Activated T-cell treated with anti-CD3 and anti-CD28 coated beads, Interleukin-2, amount 50 U/mL, for 4 hours (primary cell): Measurements from ENCODE around the gene PFKFB2. TPM values are rescaled to one million over a fixed set of nuclear protein-coding genes. Genes with fewer than 3 reads are reported as not detected.

Experiments used
- total RNA-seq, 3 donors: library from RNA; stranded (reverse); gene quantifications; one replicate each; pipeline ENCODE4 v1.2.1, GENCODE V29; 2021

PFKFB2 gene
- total RNA-seq, 3 donors from 2014 or later: 2.8 to 5.7 (median 4.1) TPM

Other genes with a start within 250 kb of the PFKFB2 start
- gene IL20, start 187.7 kb upstream of the PFKFB2 start, total RNA-seq: not detected
- 10 to 100 TPM; 11.9 to 30.7 (median 25.0) TPM for gene IL24, start 155.8 kb upstream of the PFKFB2 start, total RNA-seq
- 10 to 100 TPM; 24.7 to 41.7 (median 24.8) TPM for gene FCMR, start 131.3 kb upstream of the PFKFB2 start, total RNA-seq
- gene PIGR, start 106.8 kb upstream of the PFKFB2 start, total RNA-seq: 1 to 10 TPM; 1.6 to 3.0 (median 1.8) TPM
- gene FCAMR, start 82.8 kb upstream of the PFKFB2 start, total RNA-seq: not detected
- gene C1orf116, start 20.5 kb upstream of the PFKFB2 start, total RNA-seq: under 1 TPM; 0.03 to 0.11 (median 0.08) TPM
- gene YOD1, start 2.1 kb upstream of the PFKFB2 start, total RNA-seq: 10 to 100 TPM in 1 of 3 donors, 1 to 10 TPM in 2; 9.1 to 10.2 (median 9.9) TPM
- under 1 TPM; 0.27 to 0.38 (median 0.29) TPM for gene C4BPB, start 35.6 kb downstream of the PFKFB2 start, total RNA-seq
- under 1 TPM; 0.16 to 0.58 (median 0.41) TPM for gene C4BPA, start 51.0 kb downstream of the PFKFB2 start, total RNA-seq